ENCODE measurements around the gene NPAT. TPM values are rescaled to one million over a fixed set of nuclear protein-coding genes. Genes with fewer than 3 reads are reported as not detected.
A peak's percentile ranks its signal among the peaks of the same experiment; 100 is the strongest.
"Not testable (repeated sequence)": the region's sequence is repeated elsewhere in the genome, so short reads cannot be mapped to it uniquely, and the experiment has no call there.

The NPAT gene
- total RNA-seq, 2 experiments from 2014 or later = 28.7 to 29.2 TPM

GRCh38 chr11:108148556-108148955 is 73.9 kb downstream of the NPAT start:
- Mint-ChIP-seq H3K4me3 (no peak overlapping the region), H3K9me3 (no peaks in the 10 kb centered on the region), H3K4me1 (ENCODE audit: low read depth) (peaks cover 12% of the 10 kb centered on the region), H3K27ac (no peak overlapping the region), H3K27me3 (no peaks in the 10 kb centered on the region), H3K36me3 (peaks cover 57% of the 10 kb centered on the region)
- intact Hi-C loops (cut with micrococcal nuclease) = no loop called here
- POLR2A ChIA-PET = no interaction called here
- CTCF ChIA-PET = interaction anchor here (0.9 kb wide), 1 partner anchor 23 kb away, joined by 3 read pairs; no protein-coding TSS in a partner anchor
- DNase-seq = no peak

- ChIA-PET POLR2A (no interaction called here), CTCF (no interaction called here)
- Mint-ChIP-seq H3K27me3 (no peaks in the 10 kb centered on the region), H3K4me1 (ENCODE audit: low read depth) (peaks cover 12% of the 10 kb centered on the region), H3K36me3 (peaks cover 56% of the 10 kb centered on the region), H3K27ac (no peak overlapping the region), H3K9me3 (no peaks in the 10 kb centered on the region), H3K4me3 (no peak overlapping the region)
- DNase-seq = no peak
- intact Hi-C loops (cut with micrococcal nuclease) = no loop called here
Measured at GRCh38 chr11:108147150-108147549, 75.3 kb downstream of the NPAT start.

GRCh38 chr11:108144615-108145014 is 77.8 kb downstream of the NPAT start:
- peaks cover 56% of the 10 kb centered on the region for H3K36me3 Mint-ChIP-seq
- no peaks in the 10 kb centered on the region for H3K9me3 Mint-ChIP-seq
- peak overlapping the region; percentile 75 for H3K27ac Mint-ChIP-seq
- no peaks in the 10 kb centered on the region for H3K27me3 Mint-ChIP-seq
- ChIA-PET CTCF (no interaction called here), POLR2A (no interaction called here)
- intact Hi-C loops (cut with micrococcal nuclease) = no loop called here
- no peak overlapping the region for H3K4me3 Mint-ChIP-seq
- H3K4me1 Mint-ChIP-seq (ENCODE audit: low read depth) = peaks cover 12% of the 10 kb centered on the region
- DNase-seq = no peak

GRCh38 chr11:108142304-108142703 is 80.1 kb downstream of the NPAT start:
- Mint-ChIP-seq H3K27ac (peak overlapping the region; percentile 24), H3K4me3 (no peak overlapping the region), H3K9me3 (no peaks in the 10 kb centered on the region), H3K27me3 (no peaks in the 10 kb centered on the region), H3K4me1 (ENCODE audit: low read depth) (peaks cover 17% of the 10 kb centered on the region), H3K36me3 (peaks cover 51% of the 10 kb centered on the region)
- intact Hi-C loops (cut with micrococcal nuclease) = no loop called here
- no peak for DNase-seq
- CTCF ChIA-PET = interaction anchor here (1.4 kb wide), 1 partner anchor 505 kb away, joined by 4 read pairs; no protein-coding TSS in a partner anchor
- POLR2A ChIA-PET = no interaction called here

- no peak for DNase-seq
- H3K27ac Mint-ChIP-seq = peak overlapping the region; percentile 88
- ChIA-PET POLR2A (interaction anchor here (0.6 to 0.7 kb wide), 2 partner anchors 172 to 558 kb away, joined by 3 read pairs; no protein-coding TSS in a partner anchor), CTCF (interaction anchor here (1.7 kb wide), 1 partner anchor 128 kb away, joined by 4 read pairs; the partner anchor contains the start of gene CUL5)
- peaks cover 28% of the 10 kb centered on the region for H3K36me3 Mint-ChIP-seq
- H3K4me3 Mint-ChIP-seq = no peak overlapping the region
- no peaks in the 10 kb centered on the region for H3K27me3 Mint-ChIP-seq
- intact Hi-C loops (cut with micrococcal nuclease) = loop anchor here (1.0 to 5.0 kb wide), 5 partner anchors 34 to 360 kb away; partner anchors contain the start of genes C11orf65 and POGLUT3
- H3K9me3 Mint-ChIP-seq = no peaks in the 10 kb centered on the region
- peaks cover 24% of the 10 kb centered on the region for H3K4me1 Mint-ChIP-seq (ENCODE audit: low read depth)
Measured at GRCh38 chr11:108137212-108137611, 85.2 kb downstream of the NPAT start.

GRCh38 chr11:108135845-108136544 is 86.4 kb downstream of the NPAT start:
- peak; percentile 55 for DNase-seq
- peaks cover 23% of the 10 kb centered on the region for H3K36me3 Mint-ChIP-seq
- intact Hi-C loops (cut with micrococcal nuclease) = loop anchor here (1.0 to 5.0 kb wide), 8 partner anchors 15 to 512 kb away; partner anchors contain the start of genes ACAT1, C11orf65 and POGLUT3
- POLR2A ChIA-PET = no interaction called here
- peak overlapping the region; percentile 68 for H3K27ac Mint-ChIP-seq
- CTCF ChIA-PET = interaction anchor here (0.6 kb wide), 1 partner anchor 25 kb away, joined by 3 read pairs; no protein-coding TSS in a partner anchor
- no peaks in the 10 kb centered on the region for H3K9me3 Mint-ChIP-seq
- H3K4me1 Mint-ChIP-seq (ENCODE audit: low read depth) = peaks cover 24% of the 10 kb centered on the region
- no peak overlapping the region for H3K4me3 Mint-ChIP-seq
- no peaks in the 10 kb centered on the region for H3K27me3 Mint-ChIP-seq

GRCh38 chr11:108132993-108133538 is 89.4 kb downstream of the NPAT start:
- peaks cover 21% of the 10 kb centered on the region for H3K4me1 Mint-ChIP-seq (ENCODE audit: low read depth)
- DNase-seq; H3K27ac Mint-ChIP-seq; H3K27me3 Mint-ChIP-seq; H3K4me3 Mint-ChIP-seq; H3K9me3 Mint-ChIP-seq; POLR2A ChIA-PET; intact Hi-C loops (cut with micrococcal nuclease): not testable (repeated sequence)
- CTCF ChIA-PET = interaction anchor here (1.6 kb wide), 1 partner anchor 15 kb away, joined by 5 read pairs; no protein-coding TSS in a partner anchor
- H3K36me3 Mint-ChIP-seq = peaks cover 15% of the 10 kb centered on the region

- H3K9me3 Mint-ChIP-seq = no peaks in the 10 kb centered on the region
- POLR2A ChIA-PET = no interaction called here
- no peak overlapping the region for H3K27ac Mint-ChIP-seq
- H3K4me1 Mint-ChIP-seq (ENCODE audit: low read depth) = peaks cover 16% of the 10 kb centered on the region
- no peak overlapping the region for H3K4me3 Mint-ChIP-seq
- DNase-seq = no peak
- intact Hi-C loops (cut with micrococcal nuclease) = no loop called here
- H3K27me3 Mint-ChIP-seq = no peaks in the 10 kb centered on the region
- CTCF ChIA-PET = no interaction called here
- H3K36me3 Mint-ChIP-seq = peaks cover 13% of the 10 kb centered on the region
Measured at GRCh38 chr11:108131993-108132392, 90.4 kb downstream of the NPAT start.

GRCh38 chr11:108128772-108129171 is 93.7 kb downstream of the NPAT start:
- H3K9me3 Mint-ChIP-seq = no peaks in the 10 kb centered on the region
- no peak overlapping the region for H3K27ac Mint-ChIP-seq
- intact Hi-C loops (cut with micrococcal nuclease) = no loop called here
- CTCF ChIA-PET = no interaction called here
- peaks cover 9% of the 10 kb centered on the region for H3K36me3 Mint-ChIP-seq
- H3K4me3 Mint-ChIP-seq = no peak overlapping the region
- peaks cover 16% of the 10 kb centered on the region for H3K4me1 Mint-ChIP-seq (ENCODE audit: low read depth)
- POLR2A ChIA-PET = no interaction called here
- no peaks in the 10 kb centered on the region for H3K27me3 Mint-ChIP-seq
- no peak for DNase-seq

- intact Hi-C loops (cut with micrococcal nuclease) = no loop called here
- Mint-ChIP-seq H3K4me1 (ENCODE audit: low read depth) (peaks cover 34% of the 10 kb centered on the region), H3K27ac (no peak overlapping the region), H3K27me3 (no peaks in the 10 kb centered on the region), H3K36me3 (peaks cover 6% of the 10 kb centered on the region), H3K9me3 (no peaks in the 10 kb centered on the region), H3K4me3 (no peak overlapping the region)
- no peak for DNase-seq
- ChIA-PET POLR2A (no interaction called here), CTCF (interaction anchor here (0.6 kb wide), 1 partner anchor 245 kb away, joined by 3 read pairs; no protein-coding TSS in a partner anchor)
Measured at GRCh38 chr11:108125096-108125495, 97.3 kb downstream of the NPAT start.

- Mint-ChIP-seq H3K4me3 (peak overlapping the region; percentile 87), H3K4me1 (ENCODE audit: low read depth) (peaks cover 38% of the 10 kb centered on the region), H3K27me3 (no peaks in the 10 kb centered on the region), H3K9me3 (no peaks in the 10 kb centered on the region), H3K36me3 (peaks cover 3% of the 10 kb centered on the region), H3K27ac (peak overlapping the region; percentile 51)
- DNase-seq = no peak
- POLR2A ChIA-PET = no interaction called here
- intact Hi-C loops (cut with micrococcal nuclease) = loop anchor here (5.0 kb wide), 2 partner anchors 180 to 375 kb away; partner anchors contain the start of gene POGLUT3
- CTCF ChIA-PET = interaction anchor here (1.1 kb wide), 1 partner anchor 25 kb away, joined by 3 read pairs; no protein-coding TSS in a partner anchor
Measured at GRCh38 chr11:108122166-108122628, 100.2 kb downstream of the NPAT start.
